HG03139 (cell line): ENCODE data around the gene PNMA6A.
A peak's percentile ranks its signal among the peaks of the same experiment; 100 is the strongest.
"Not testable (repeated sequence)": the region's sequence is repeated elsewhere in the genome, so short reads cannot be mapped to it uniquely, and the experiment has no call there.

Experiments
- ATAC-seq: cut with Tn5 transposase; IDR thresholded peaks from one replicate; pipeline ENCODE4 v1.9.1; 2021; ENCODE audit not compliant: unreplicated experiment

The PNMA6A gene

GRCh38 chrX:153071909-153072583 lies at the start of gene PNMA6A:
TSS of gene PNMA6A (plus strand) at chrX:153072454. CDS start at chrX:153073063, 609 bp downstream.
- peak; percentile 41 for ATAC-seq

- not testable (repeated sequence) for ATAC-seq
Measured at GRCh38 chrX:153026501-153026900, 45.8 kb upstream of the PNMA6A start.

GRCh38 chrX:153028487-153028886 lies 43.8 kb upstream of the PNMA6A start:
- ATAC-seq: not testable (repeated sequence)

- no peak for ATAC-seq
Measured at GRCh38 chrX:153029162-153029561, 43.1 kb upstream of the PNMA6A start.

- no peak for ATAC-seq
Measured at GRCh38 chrX:153029875-153030274, 42.4 kb upstream of the PNMA6A start.

GRCh38 chrX:153030801-153031200 lies 41.5 kb upstream of the PNMA6A start:
- no peak for ATAC-seq

- ATAC-seq: peak; percentile 82
Measured at GRCh38 chrX:153032397-153033118, 39.7 kb upstream of the PNMA6A start.

GRCh38 chrX:153049093-153049492 lies 23.2 kb upstream of the PNMA6A start:
- ATAC-seq: no peak

- ATAC-seq: no peak
Measured at GRCh38 chrX:153052534-153052933, 19.7 kb upstream of the PNMA6A start.

GRCh38 chrX:153055871-153056749 lies 16.1 kb upstream of the PNMA6A start, which contains the start of gene PNMA3:
TSS of gene PNMA3 (plus strand) at chrX:153056470. CDS start at chrX:153057056, 586 bp downstream.
- ATAC-seq: no peak

GRCh38 chrX:153057281-153057680 lies 15.0 kb upstream of the PNMA6A start:
- no peak for ATAC-seq

- no peak for ATAC-seq
Measured at GRCh38 chrX:153059191-153060094, 12.8 kb upstream of the PNMA6A start.

GRCh38 chrX:153060095-153060445 lies 12.2 kb upstream of the PNMA6A start:
- no peak for ATAC-seq

GRCh38 chrX:153061732-153062131 lies 10.5 kb upstream of the PNMA6A start:
- ATAC-seq: no peak

GRCh38 chrX:153063315-153063714 lies 8.9 kb upstream of the PNMA6A start:
- no peak for ATAC-seq

- ATAC-seq: no peak
Measured at GRCh38 chrX:153064061-153064460, 8.2 kb upstream of the PNMA6A start.

GRCh38 chrX:153065389-153065788 lies 6.9 kb upstream of the PNMA6A start:
- ATAC-seq: no peak

GRCh38 chrX:153066402-153066801 lies 5.9 kb upstream of the PNMA6A start:
- ATAC-seq: not testable (repeated sequence)

GRCh38 chrX:153073331-153073730 lies 1.1 kb downstream of the PNMA6A start:
- ATAC-seq: not testable (repeated sequence)

GRCh38 chrX:153074262-153074899 lies 2.1 kb downstream of the PNMA6A start:
- no peak for ATAC-seq
